B cell (primary cell): ENCODE data around the gene METTL24. TPM values are rescaled to one million over a fixed set of nuclear protein-coding genes. Genes with fewer than 3 reads are reported as not detected.

Source experiments
- ATAC-seq: fragments of 200-7000 bp; cut with Tn5 transposase; one replicate; pipeline ENCODE4 v1.10.0; 2021; ENCODE audit warnings: low read depth, mild to moderate bottlenecking, moderate number of reproducible peaks, moderate library complexity
- CTCF ChIA-PET: fragments of 350-600 bp; sonication (Branson Sonifier 250); formaldehyde crosslinking; loops from one replicate; lab custom pipeline; 2021; ENCODE audit warnings: antibody characterized with exemption, inconsistent platforms; lab: Charles Lee
- POLR2A ChIA-PET: fragments of 350-600 bp; sonication (Branson Sonifier 250); formaldehyde crosslinking; loops from one replicate; lab custom pipeline; 2021; ENCODE audit warnings: antibody characterized with exemption; lab: Charles Lee
- DNase-seq: peaks from one replicate; pipeline ENCODE4 v3.0.0; 2013
- H2AFZ ChIP-seq: 2 replicates; pipeline ENCODE4 v1.6.1; 2012; ENCODE audit warnings: mild to moderate bottlenecking, low read depth, low read length; ENCODE audit not compliant: insufficient read depth, poor library complexity, severe bottlenecking
- H3K27ac ChIP-seq, 2 donors: 1 replicate in 1 of 2; 2 replicates in 1 of 2; pipeline ENCODE4 v1.5.1; 2012 to 2013; ENCODE audit warnings: low read length in 2 of 2, mild to moderate bottlenecking in 2 of 2, moderate library complexity in 1 of 2
- H3K27me3 ChIP-seq, 4 experiments: fragments of 200-600 bp in 1 of 4; sonication (generic) in 1 of 4; replicated peaks in 1 of 4; 1 replicate in 2 of 4; 2 replicates in 2 of 4; pipeline versions ENCODE4 v1.6.1 to v1.7.0; 2013 to 2016; ENCODE audit warnings: low read length in 3 of 4, mild to moderate bottlenecking in 2 of 4, mixed read lengths in 1 of 4, moderate library complexity in 1 of 4; ENCODE audit not compliant: insufficient read depth in 4 of 4, control insufficient read depth in 3 of 4; ENCODE audit errors: control extremely low read depth in 1 of 4
- H3K36me3 ChIP-seq, 2 experiments: replicated peaks in 1 of 2; 1 replicate in 1 of 2; 2 replicates in 1 of 2; pipeline versions ENCODE4 v1.6.1 to v1.7.1; 2013; ENCODE audit warnings: low read length in 1 of 2; ENCODE audit not compliant: insufficient read depth in 2 of 2, control insufficient read depth in 1 of 2; ENCODE audit errors: control extremely low read depth in 1 of 2, extremely low read depth in 1 of 2
- H3K4me1 ChIP-seq, 2 donors: fragments of 200-600 bp in 1 of 2; sonication (generic) in 1 of 2; 1 replicate in 1 of 2; 2 replicates in 1 of 2; pipeline versions ENCODE4 v1.5.1 to v1.6.1; 2013 to 2017; ENCODE audit warnings: low read length in 2 of 2; ENCODE audit not compliant: control insufficient read depth in 2 of 2, insufficient read depth in 2 of 2
- H3K4me2 ChIP-seq: replicated peaks from 2 replicates; pipeline ENCODE3; 2012; ENCODE audit warnings: mild to moderate bottlenecking, low read depth, low read length; ENCODE audit not compliant: poor library complexity, severe bottlenecking
- H3K4me3 ChIP-seq, 5 experiments: fragments of 200-600 bp in 1 of 5; sonication (generic) in 1 of 5; 1 replicate in 3 of 5; 2 replicates in 2 of 5; pipeline versions ENCODE4 v1.5.1 to v1.7.0; 2011 to 2016; ENCODE audit warnings: low read length in 4 of 5, mild to moderate bottlenecking in 4 of 5, low read depth in 2 of 5, control low read depth in 1 of 5, moderate library complexity in 1 of 5; ENCODE audit not compliant: insufficient read depth in 1 of 5; ENCODE audit errors: control extremely low read depth in 1 of 5, extremely low read depth in 1 of 5
- H3K79me2 ChIP-seq: fragments of 200-600 bp; sonication (generic); one replicate; pipeline ENCODE4 v1.6.0; 2016; ENCODE audit warnings: low read length; ENCODE audit not compliant: control insufficient read depth, insufficient read depth
- H3K9ac ChIP-seq: fragments of 200-600 bp; sonication (generic); 2 replicates; pipeline ENCODE4 v1.6.1; 2017; ENCODE audit warnings: mild to moderate bottlenecking, low read length, moderate library complexity
- H3K9me3 ChIP-seq, 3 donors: one replicate each; pipeline versions ENCODE4 v1.6.1 to v1.7.1; 2013; ENCODE audit warnings: low read length in 2 of 3; ENCODE audit not compliant: control insufficient read depth in 2 of 3, insufficient read depth in 1 of 3; ENCODE audit errors: control extremely low read depth in 1 of 3
- H4K20me1 ChIP-seq: 2 replicates; pipeline ENCODE4 v1.6.0; 2012; ENCODE audit warnings: mild to moderate bottlenecking, low read length; ENCODE audit not compliant: insufficient read depth, control insufficient read depth, poor library complexity, severe bottlenecking
- H3K27ac Mint-ChIP-seq: one replicate; pipeline ENCODE4 v1.8.0; 2021; ENCODE audit warnings: mixed read lengths
- H3K27me3 Mint-ChIP-seq: one replicate; pipeline ENCODE4 v1.8.0; 2021; ENCODE audit warnings: mixed read lengths
- H3K4me1 Mint-ChIP-seq: one replicate; pipeline ENCODE4 v1.8.0; 2021; ENCODE audit warnings: mixed read lengths
- H3K4me3 Mint-ChIP-seq: one replicate; pipeline ENCODE4 v1.8.0; 2021; ENCODE audit warnings: mixed read lengths
- H3K9me3 Mint-ChIP-seq: one replicate; pipeline ENCODE4 v1.8.0; 2022; ENCODE audit warnings: mixed read lengths; ENCODE audit not compliant: insufficient read depth
- EZH2 ChIP-seq: IDR thresholded peaks from 2 replicates; pipeline ENCODE4 v1.6.1; 2012; ENCODE audit warnings: borderline replicate concordance, low read depth, mild to moderate bottlenecking, moderate library complexity, low read length; ENCODE audit not compliant: insufficient read depth, poor library complexity, severe bottlenecking
- WGBS: methylation state at CpG from one replicate; pipeline ENCODE4 v1.1.5; 2013; ENCODE audit warnings: missing lambda C conversion rate; ENCODE audit not compliant: insufficient coverage; 5-methylcytosine and 5-hydroxymethylcytosine counted together
- intact Hi-C: fragments of 100-400 bp; cut with micrococcal nuclease; formaldehyde crosslinking; loops from one replicate; pipeline ENCODE4 v1.10.0; 2022
- polyA plus RNA-seq: library from polyadenylated mRNA; depleted of rRNA; stranded (reverse); fragments of >200 nt; gene quantifications from 2 replicates; pipeline ENCODE4 v1.2.3, GENCODE V29; 2012
- total RNA-seq, 2 donors: library from RNA; stranded (reverse); fragments of 120-200 nt in 1 of 2; gene quantifications; 1 replicate in 1 of 2; 2 replicates in 1 of 2; pipeline versions ENCODE4 v1.2.3 to v1.2.4, GENCODE V29; 2013 to 2022
- TF ChIP-seq, protein P1 (sequence below): fragments of 200-600 bp; IDR thresholded peaks from one replicate; pipeline ENCODE4 v1.8.0; 2022; ENCODE audit warnings: antibody characterized with exemption, mild to moderate bottlenecking

Gene METTL24
- total and polyA plus RNA-seq, 2 donors (not counting 1 experiment from before 2014, with no cell fraction given), result not detected

DNA sequence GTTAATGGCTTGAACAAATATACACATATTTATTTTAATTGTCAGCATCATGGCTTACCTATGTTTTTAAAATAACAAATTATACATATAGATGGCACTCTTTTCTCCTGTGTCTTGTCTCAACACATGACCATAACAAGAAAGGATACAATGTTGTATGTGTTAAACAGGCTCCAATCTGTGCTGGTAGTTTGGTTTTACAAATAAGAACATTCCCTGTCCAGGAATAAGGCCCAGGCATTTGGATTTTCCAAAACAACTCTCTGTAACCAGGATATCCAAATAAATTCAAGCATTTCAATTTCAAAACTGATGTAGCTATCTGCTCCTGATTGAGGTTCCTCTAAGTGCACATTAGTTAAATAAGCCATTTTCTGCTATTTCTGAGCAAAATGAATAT lies 17.1 kb downstream of the METTL24 start:
- H3K9me3 ChIP-seq, result peaks cover 0 to 4% (median 2%) of the 10 kb centered on the region in 3 donors
- H3K27ac ChIP-seq, result no peak overlapping the region
- peaks cover 0 to 6% of the 10 kb centered on the region in 2 donors for H3K4me1 ChIP-seq
- no peak overlapping the region for H3K4me3 ChIP-seq
- H3K9ac ChIP-seq, result no peak overlapping the region
- no peak overlapping the region for H3K4me2 ChIP-seq
- Mint-ChIP-seq H3K27ac (no peak overlapping the region), H3K27me3 (peaks cover 6% of the 10 kb centered on the region), H3K4me1 (peaks cover 12% of the 10 kb centered on the region), H3K4me3 (no peak overlapping the region), H3K9me3 (peaks cover 4% of the 10 kb centered on the region)
- ATAC-seq (no peak), DNase-seq (no peak)
- peaks cover 0 to 8% (median 0%) of the 10 kb centered on the region in 4 experiments for H3K27me3 ChIP-seq
- no peaks in the 10 kb centered on the region for H3K36me3 ChIP-seq
- no peak overlapping the region for H2AFZ ChIP-seq
- no peaks in the 10 kb centered on the region for H4K20me1 ChIP-seq
- intact Hi-C loops, result no loop called here
- ChIA-PET POLR2A (no interaction called here), CTCF (interaction anchor here (0.8 kb wide), 1 partner anchor 50 kb away, joined by 3 read pairs; no protein-coding TSS in a partner anchor)
- H3K79me2 ChIP-seq, result no peaks in the 10 kb centered on the region
- TF ChIP-seq EZH2, result no peak
- TF ChIP-seq, protein P1, sequence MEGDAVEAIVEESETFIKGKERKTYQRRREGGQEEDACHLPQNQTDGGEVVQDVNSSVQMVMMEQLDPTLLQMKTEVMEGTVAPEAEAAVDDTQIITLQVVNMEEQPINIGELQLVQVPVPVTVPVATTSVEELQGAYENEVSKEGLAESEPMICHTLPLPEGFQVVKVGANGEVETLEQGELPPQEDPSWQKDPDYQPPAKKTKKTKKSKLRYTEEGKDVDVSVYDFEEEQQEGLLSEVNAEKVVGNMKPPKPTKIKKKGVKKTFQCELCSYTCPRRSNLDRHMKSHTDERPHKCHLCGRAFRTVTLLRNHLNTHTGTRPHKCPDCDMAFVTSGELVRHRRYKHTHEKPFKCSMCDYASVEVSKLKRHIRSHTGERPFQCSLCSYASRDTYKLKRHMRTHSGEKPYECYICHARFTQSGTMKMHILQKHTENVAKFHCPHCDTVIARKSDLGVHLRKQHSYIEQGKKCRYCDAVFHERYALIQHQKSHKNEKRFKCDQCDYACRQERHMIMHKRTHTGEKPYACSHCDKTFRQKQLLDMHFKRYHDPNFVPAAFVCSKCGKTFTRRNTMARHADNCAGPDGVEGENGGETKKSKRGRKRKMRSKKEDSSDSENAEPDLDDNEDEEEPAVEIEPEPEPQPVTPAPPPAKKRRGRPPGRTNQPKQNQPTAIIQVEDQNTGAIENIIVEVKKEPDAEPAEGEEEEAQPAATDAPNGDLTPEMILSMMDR, result no peak

- no peak overlapping the region for H3K9ac ChIP-seq
- Mint-ChIP-seq H3K27me3 (peaks cover 6% of the 10 kb centered on the region), H3K27ac (no peak overlapping the region), H3K4me3 (no peak overlapping the region), H3K4me1 (peaks cover 9% of the 10 kb centered on the region), H3K9me3 (peaks cover 4% of the 10 kb centered on the region)
- ATAC-seq (no peak), DNase-seq (no peak)
- POLR2A ChIA-PET, result no interaction called here
- H3K79me2 ChIP-seq, result no peaks in the 10 kb centered on the region
- CTCF ChIA-PET, result no interaction called here
- peaks cover 0 to 6% of the 10 kb centered on the region in 2 donors for H3K4me1 ChIP-seq
- no peak for TF ChIP-seq EZH2
- TF ChIP-seq, protein P1, result no peak
- H3K9me3 ChIP-seq, result peaks cover 0 to 4% (median 3%) of the 10 kb centered on the region in 3 donors
- H3K4me3 ChIP-seq, result no peak overlapping the region
- H3K27ac ChIP-seq, result no peak overlapping the region
- peaks cover 0 to 8% (median 0%) of the 10 kb centered on the region in 4 experiments for H3K27me3 ChIP-seq
- H4K20me1 ChIP-seq, result no peaks in the 10 kb centered on the region
- 59% methylated on average over 6 of the region's 7 CpGs for WGBS
- no peaks in the 10 kb centered on the region for H3K36me3 ChIP-seq
- intact Hi-C loops, result no loop called here
- H2AFZ ChIP-seq, result no peak overlapping the region
- H3K4me2 ChIP-seq, result no peak overlapping the region
These were observed 17.7 kb downstream of the METTL24 start for GRCh38 chr6:110340392-110340965.
